ENCODE measurements around the gene SCGB1D4.

GRCh38 chr11:62266558-62266957, 32.3 kb downstream of the SCGB1D4 start:
- TF ChIP-seq, protein P1, sequence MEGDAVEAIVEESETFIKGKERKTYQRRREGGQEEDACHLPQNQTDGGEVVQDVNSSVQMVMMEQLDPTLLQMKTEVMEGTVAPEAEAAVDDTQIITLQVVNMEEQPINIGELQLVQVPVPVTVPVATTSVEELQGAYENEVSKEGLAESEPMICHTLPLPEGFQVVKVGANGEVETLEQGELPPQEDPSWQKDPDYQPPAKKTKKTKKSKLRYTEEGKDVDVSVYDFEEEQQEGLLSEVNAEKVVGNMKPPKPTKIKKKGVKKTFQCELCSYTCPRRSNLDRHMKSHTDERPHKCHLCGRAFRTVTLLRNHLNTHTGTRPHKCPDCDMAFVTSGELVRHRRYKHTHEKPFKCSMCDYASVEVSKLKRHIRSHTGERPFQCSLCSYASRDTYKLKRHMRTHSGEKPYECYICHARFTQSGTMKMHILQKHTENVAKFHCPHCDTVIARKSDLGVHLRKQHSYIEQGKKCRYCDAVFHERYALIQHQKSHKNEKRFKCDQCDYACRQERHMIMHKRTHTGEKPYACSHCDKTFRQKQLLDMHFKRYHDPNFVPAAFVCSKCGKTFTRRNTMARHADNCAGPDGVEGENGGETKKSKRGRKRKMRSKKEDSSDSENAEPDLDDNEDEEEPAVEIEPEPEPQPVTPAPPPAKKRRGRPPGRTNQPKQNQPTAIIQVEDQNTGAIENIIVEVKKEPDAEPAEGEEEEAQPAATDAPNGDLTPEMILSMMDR (IDR thresholded peaks at IDR 0.05; ENCODE audit: borderline replicate concordance, extremely low read depth, low read length, poor library complexity, severe bottlenecking) = no peak
- no peak for TF ChIP-seq EZH2 (IDR thresholded peaks at IDR 0.05; ENCODE audit: borderline replicate concordance, low read depth, low read length, severe bottlenecking)

Measured in DND-41 (cell line).